Measurements from ENCODE around the gene ITGAL. TPM values are rescaled to one million over a fixed set of nuclear protein-coding genes. Genes with fewer than 3 reads are reported as not detected.
A peak's percentile ranks its signal among the peaks of the same experiment; 100 is the strongest.
"Not testable (repeated sequence)": the region's sequence is repeated elsewhere in the genome, so short reads cannot be mapped to it uniquely, and the experiment has no call there.

Gene ITGAL
- total RNA-seq (ENCODE audit: insufficient read depth, low replicate concordance) = 3.1 TPM

- peak; percentile 23 for DNase-seq (ENCODE audit: low spot score)
Measured at GRCh38 chr16:30472328-30472942, at the start of gene ITGAL. Gene ITGAL, plus strand, starts transcription at chr16:30472742. Its CDS starts 96 bp downstream, at chr16:30472838.

DNA sequence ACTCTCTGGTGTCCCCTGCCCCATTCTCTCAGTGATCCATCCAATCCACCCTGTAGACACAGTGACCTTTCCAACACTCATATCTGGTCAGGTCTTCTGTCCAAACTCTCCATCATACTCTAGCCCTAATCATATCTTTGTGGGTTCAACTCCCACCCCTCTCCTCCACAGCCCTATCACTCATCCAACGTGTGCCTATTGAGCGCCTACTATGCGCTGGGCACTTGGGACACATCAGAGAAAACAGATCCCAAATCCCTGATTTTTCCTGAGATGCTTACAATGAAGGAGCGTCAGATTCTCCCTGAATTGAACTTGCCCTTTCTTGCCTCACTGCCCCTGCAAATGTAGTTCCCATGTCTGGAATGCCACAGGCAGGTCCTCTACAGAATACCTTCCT, 44.5 kb upstream of the ITGAL start:
- DNase-seq (ENCODE audit: low spot score) = no peak

GRCh38 chr16:30429418-30429677, 43.2 kb upstream of the ITGAL start:
- DNase-seq (ENCODE audit: low spot score) = peak; percentile 19

DNA sequence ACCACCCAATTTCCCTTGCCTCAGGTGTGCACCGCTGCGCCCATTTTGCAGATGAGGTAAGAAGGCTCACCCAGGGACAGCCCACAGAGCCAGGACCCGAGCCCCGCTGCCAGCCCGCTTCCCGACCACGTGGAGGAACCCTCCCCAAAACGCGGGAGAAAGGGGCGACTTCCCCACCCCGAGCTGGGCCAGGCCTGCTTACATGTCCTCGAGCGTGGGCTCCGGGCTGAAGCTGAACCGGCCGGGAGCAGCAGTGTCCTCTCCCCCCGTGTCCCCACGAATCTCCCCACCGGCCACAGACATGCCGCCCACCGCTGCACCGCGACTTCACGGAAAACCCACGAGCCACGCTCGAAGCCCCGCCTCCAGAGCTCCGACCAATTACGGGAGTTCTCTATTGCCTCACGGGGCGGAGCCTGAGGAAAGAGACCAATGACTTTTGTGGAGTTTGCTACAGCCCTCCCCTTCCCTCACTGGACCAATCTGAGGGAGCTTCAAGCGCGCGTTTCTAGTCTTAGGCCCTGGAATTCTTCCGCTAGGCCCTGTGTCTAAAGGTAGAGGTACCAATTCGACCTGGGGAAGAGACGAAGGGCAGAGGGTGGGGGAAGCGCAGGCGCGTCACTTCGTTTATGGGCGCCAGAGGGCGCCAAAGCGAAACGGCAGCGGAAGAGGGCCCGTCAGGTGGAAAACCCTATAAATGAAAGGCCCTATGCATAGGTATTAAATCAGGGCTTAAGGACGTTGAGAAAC, 42.7 kb upstream of the ITGAL start, which contains the start of gene DCTPP1:
DCTPP1 (minus strand) TSS at position 353 of the 750 bp plus-strand sequence; CDS start at position 303, 50 bp downstream.
- DNase-seq (ENCODE audit: low spot score) = peak; percentile 99

- DNase-seq (ENCODE audit: low spot score) = no peak
Measured at GRCh38 chr16:30430428-30430970, 42.0 kb upstream of the ITGAL start.

DNA sequence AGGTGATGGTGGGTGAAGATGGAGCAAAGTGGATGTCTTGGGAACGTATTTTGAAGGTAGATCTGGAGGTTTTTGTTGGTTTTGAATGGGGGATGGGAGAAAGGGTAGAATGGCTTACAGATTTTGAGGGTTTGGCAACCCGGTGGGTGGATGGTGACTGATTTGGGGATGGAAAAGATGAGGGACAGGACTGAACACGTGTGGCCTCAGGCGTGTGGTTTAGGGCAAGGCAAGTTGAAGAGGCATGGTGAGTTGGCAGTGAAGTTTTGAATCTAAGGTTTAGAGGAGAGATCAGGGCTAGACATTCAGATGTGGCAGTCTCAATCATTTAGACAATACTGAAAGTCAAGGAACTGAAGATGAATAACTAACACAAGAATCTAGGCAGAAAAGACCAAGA, 37.7 kb upstream of the ITGAL start:
- DNase-seq (ENCODE audit: low spot score) = no peak

- no peak for DNase-seq (ENCODE audit: low spot score)
Measured at GRCh38 chr16:30437511-30438046, 35.0 kb upstream of the ITGAL start.

GRCh38 chr16:30438835-30439234, 33.7 kb upstream of the ITGAL start:
- DNase-seq (ENCODE audit: low spot score) = no peak

DNA sequence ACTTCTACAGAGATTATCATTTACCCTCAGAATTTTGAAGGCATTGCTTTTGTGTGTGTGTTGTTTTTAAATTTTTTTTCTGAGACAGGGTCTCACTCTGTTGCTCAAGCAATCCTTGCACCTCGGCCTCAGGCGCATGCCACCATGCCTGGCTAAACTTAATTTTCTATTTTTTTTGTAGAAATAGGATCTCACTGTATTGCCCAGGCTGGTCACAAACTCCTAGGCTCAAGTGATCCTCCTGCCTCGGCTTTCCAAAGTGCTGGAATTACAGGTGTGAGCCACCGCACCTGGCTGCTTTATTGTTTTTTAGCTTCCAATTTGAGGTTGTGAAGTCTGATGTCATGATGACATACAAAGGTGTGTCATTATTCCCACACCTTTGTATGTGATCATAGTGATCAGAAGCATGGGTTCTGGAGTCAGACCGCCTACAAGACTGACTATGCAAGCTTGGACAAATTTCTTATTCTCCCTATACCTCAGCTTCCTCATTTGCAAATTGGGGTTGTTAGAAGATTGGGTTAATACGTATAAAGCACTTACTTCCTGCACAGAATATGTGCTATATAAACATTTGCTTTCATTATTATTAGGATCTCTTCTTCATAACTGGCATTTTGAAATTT, 32.7 kb upstream of the ITGAL start:
- no peak for DNase-seq (ENCODE audit: low spot score)

DNA sequence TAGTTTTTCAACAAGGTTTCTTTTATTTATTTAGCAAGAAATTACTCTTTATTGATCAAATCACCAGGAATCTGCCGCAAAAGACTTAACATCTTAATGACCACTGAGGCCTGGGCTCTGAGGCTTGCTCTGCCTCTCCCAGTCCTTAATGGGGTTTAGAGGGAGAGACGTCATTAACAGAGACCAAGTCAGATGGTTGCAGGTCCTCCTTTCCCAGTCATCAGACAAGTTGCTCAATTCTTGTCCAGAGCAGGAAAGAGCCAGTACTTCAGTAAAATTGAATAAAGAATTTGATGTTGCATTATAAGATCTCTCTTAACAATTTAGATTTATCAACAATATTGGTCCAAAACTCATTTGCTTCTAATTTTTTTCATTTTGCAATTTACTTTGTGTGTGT, 28.9 kb upstream of the ITGAL start:
- DNase-seq (ENCODE audit: low spot score) = no peak

DNA sequence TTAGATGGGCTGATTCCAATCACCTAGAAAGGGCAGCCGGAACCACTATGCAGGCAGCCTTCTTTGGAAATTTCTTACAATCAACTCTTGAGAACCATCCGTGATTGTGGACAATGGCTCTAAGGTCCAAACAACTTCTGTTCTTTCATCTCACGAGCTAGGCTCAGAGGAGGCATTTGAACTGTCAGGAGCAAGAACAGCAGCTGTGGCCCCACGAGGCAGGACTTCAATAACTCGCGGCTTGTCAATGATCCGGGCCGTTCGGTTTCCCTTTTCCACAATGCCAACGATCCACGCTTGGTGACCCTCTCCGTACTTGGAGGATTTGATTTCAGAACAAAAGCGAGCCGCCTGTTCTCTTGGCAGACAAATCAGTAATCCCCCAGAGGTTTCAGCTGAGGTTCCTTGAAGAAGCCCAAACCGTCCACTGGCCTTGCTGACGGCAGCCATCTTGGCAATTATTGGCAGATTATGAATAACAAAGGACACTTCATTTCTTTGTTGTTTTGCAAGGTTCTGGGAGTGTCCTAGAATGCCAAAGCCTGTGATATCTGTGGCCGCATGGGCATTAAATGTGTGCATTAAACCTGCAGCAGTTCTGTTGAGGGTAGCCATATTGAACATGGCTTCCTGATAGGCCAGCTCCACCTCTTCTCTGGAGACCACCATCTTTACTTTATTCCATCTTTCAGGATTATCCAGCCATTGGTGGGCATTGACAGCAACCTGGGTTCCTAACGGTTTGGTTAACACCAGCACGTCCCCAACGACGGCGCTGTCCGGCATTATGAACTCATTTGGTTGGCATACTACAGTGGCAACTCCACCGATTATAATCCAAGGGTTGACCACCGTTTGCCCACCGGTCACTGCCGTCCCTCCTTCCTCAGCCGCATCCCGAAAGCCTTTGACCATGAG, 28.1 kb upstream of the ITGAL start:
- DNase-seq (ENCODE audit: low spot score) = no peak

DNA sequence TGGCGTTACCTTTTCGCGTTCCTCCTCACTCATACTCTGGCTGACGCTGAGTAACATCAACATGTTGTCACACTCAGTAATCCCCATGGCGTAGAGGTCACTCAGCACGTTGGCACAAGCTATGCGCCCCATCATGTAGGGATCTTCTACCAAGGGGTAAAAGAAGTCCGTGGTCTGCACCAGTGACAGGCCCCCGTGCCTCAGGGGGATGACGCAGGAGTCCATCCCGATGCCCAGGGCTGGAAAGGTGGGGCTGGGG, 27.5 kb upstream of the ITGAL start:
- DNase-seq (ENCODE audit: low spot score) = no peak

DNA sequence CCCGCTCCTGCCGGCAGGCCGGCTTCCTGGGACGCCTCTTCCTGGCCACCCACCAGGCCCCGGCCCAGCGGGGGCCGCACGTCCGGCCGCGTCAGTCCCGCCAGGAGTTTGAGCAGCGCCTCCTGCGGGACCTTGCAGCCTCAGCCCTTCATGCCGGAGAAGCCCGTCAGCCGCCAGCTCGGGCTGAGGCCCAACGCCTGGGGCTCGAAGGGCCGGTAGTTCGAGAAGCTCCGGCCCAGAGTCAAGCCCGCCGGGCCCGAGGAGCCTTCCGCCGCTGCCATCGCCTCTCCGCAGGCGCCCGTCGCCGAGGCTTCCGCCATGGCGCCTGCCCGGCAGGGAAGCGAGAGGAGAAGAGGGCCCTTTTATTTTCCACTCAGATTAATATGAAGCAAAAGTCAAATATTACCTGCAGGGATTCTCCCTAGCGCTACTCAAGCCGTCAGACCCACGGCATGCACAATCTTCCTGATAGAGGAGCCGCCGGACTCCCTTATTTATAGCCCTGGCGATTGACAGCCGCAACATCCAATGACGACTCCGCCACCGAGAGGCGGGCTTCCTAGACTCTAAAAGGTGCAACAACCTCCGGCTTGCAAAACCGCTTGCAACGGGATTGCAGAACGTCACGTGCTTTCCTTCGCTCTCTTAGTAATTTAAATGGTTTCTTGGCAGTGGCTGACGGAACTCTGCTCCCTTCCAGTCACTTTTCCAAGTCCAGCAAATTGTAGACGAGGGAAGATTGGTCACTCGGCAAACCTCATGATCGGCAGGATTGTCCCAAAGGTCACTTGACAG, 26.9 kb upstream of the ITGAL start, which contains the start of gene SEPHS2:
SEPHS2 (minus strand) TSS at position 467 of the 795 bp plus-strand sequence; CDS start at position 320, 147 bp downstream.
- DNase-seq (ENCODE audit: low spot score) = peak; percentile 98

DNA sequence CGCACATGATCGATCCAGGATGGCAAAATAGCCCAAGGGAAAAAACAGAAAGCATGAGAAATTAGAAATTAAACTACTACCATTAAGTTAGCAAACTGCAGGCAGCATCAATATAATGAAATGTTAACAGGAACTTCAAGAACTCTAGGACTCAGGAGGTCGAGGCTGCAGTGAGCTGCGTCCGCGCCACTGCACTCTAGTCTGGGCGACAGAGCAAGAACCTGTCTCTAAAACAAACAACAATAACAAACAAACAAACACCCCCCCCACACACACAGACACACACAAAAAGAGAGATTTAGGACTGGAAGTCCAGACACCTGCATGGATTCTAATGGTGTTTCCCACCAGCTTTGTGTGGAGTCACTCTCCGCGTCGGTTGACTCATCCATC, 26.3 kb upstream of the ITGAL start:
- no peak for DNase-seq (ENCODE audit: low spot score)

GRCh38 chr16:30447512-30448226, 24.9 kb upstream of the ITGAL start:
- no peak for DNase-seq (ENCODE audit: low spot score)

- no peak for DNase-seq (ENCODE audit: low spot score)
Measured at GRCh38 chr16:30449116-30449435, 23.5 kb upstream of the ITGAL start.

DNA sequence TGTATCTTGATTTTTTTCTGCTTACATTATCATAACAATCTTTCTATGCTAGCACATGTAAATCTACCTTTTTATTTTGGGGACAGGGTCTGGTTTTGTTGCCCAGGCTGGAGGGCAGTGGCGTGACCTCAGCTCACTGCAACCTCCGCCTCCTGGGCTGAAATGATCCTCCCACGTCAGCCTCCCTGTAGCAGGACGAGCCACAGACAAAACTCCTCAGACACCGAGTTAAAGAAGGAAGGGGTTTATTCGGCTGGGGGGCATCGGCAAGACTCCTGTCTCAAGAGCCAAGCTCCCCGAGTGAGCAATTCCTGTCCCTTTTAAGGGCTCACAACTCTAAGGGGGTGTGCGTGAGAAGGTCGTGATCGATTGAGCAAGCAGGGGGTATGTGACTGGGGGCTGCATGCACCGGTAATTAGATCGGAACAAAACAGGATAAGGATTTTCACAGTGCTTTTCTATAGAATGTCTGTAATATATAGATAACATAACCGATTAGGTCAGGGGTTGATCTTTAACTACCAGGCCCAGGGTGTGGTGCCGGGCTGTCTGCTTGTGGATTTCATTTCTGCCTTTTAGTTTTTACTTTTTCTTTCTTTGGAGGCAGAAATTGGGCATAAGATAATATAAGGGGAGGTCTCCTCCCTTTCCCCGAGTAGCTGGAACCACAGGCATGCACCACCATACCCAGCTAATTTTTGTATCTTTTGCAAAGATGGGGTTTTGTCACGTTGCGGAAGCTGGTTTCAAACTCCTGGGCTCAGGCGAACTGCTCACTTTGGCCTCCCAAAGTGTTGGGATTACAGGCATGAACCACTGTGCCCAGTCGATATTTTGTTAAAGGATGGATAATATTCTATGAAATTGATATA, 19.6 kb upstream of the ITGAL start:
- not testable (repeated sequence) for DNase-seq (ENCODE audit: low spot score)

DNA sequence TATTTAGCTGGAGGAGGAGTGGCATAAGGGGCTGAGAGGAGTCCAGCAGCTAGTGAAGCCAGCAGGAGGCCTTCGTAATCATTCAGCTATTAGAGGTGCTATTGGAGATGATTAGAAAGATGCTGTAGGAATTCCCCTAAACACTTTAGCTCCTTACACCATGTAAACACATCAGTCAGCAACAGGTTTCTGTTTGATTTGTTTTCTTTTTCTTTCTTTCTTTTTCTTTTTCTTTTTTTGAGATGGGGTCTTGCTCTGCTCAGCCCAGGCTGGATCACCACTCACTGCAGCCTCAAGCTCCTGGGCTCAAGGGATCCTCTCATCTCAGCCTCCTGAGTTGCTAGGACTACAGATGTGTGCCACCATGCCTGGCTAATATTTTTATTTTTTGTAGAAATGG, 16.2 kb upstream of the ITGAL start:
- no peak for DNase-seq (ENCODE audit: low spot score)

- DNase-seq (ENCODE audit: low spot score) = no peak
Measured at GRCh38 chr16:30457256-30457655, 15.3 kb upstream of the ITGAL start.
